K562 (cell line): ENCODE results near the gene H3-3A. TPM values are rescaled to one million over a fixed set of nuclear protein-coding genes. Genes with fewer than 3 reads are reported as not detected.

Experiments
- ARID2 ChIP-seq: fragments of 450-650 bp; IDR thresholded peaks from 2 replicates; pipeline ENCODE4 v1.6.1; 2017; ENCODE audit warnings: antibody characterized with exemption, mild to moderate bottlenecking
- ATF7 ChIP-seq: fragments of 450-650 bp; IDR thresholded peaks from 2 replicates; pipeline ENCODE4 v1.7.1; 2014; ENCODE audit warnings: mild to moderate bottlenecking, moderate library complexity
- CXXC5 ChIP-seq: fragments of 250-450 bp; sonication (Bioruptor Pico); IDR thresholded peaks from 2 replicates; pipeline ENCODE4 v1.8.0; 2022; ENCODE audit warnings: inconsistent platforms, mild to moderate bottlenecking, moderate library complexity
- GTF2A2 ChIP-seq: IDR thresholded peaks from 2 replicates; pipeline ENCODE4 v1.6.1; 2016; ENCODE audit warnings: mild to moderate bottlenecking, missing genetic modification characterization, missing compliant biosample characterization
- NELFE ChIP-seq: IDR thresholded peaks from 2 replicates; pipeline ENCODE4 v1.6.1; 2011; ENCODE audit warnings: mild to moderate bottlenecking; ENCODE audit not compliant: insufficient read depth, insufficient read length
- RHOXF2B ChIP-seq: fragments of 250-450 bp; sonication (Bioruptor Pico); conservative IDR thresholded peaks from 2 replicates; pipeline ENCODE4 v1.5.1; 2021
- TAF9B ChIP-seq: fragments of 450-650 bp; IDR thresholded peaks from 2 replicates; pipeline ENCODE4 v1.6.1; 2018; ENCODE audit warnings: mild to moderate bottlenecking; ENCODE audit not compliant: partially characterized antibody
- UBTF ChIP-seq, 2 experiments: IDR thresholded peaks; 2 replicates each; pipeline ENCODE4 v1.6.1; 2012; ENCODE audit warnings: improper control_type of control experiment in 2 of 2, low read depth in 2 of 2, low read length in 2 of 2, borderline replicate concordance in 1 of 2
- ZFX ChIP-seq: sonication (generic); formaldehyde crosslinking; IDR thresholded peaks from 2 replicates; pipeline ENCODE4 v1.8.0; 2022; ENCODE audit warnings: mild to moderate bottlenecking, missing genetic modification reagents, moderate library complexity
- ZHX1 ChIP-seq: fragments of 150-350 bp; conservative IDR thresholded peaks from 2 replicates; pipeline ENCODE4 v1.6.1; 2014; ENCODE audit warnings: low read length
- ZNF407 ChIP-seq: fragments of 450-650 bp; IDR thresholded peaks from 2 replicates; pipeline ENCODE4 v1.6.1; 2016; ENCODE audit warnings: low read depth
- ZNF655 ChIP-seq: fragments of 250-450 bp; sonication (Bioruptor Pico); IDR thresholded peaks from 2 replicates; pipeline ENCODE4 v1.5.0; 2021
- ZNF75A ChIP-seq: fragments of 450-650 bp; formaldehyde crosslinking; IDR thresholded peaks from 2 replicates; pipeline ENCODE4 v1.4.0; 2020; ENCODE audit warnings: mild to moderate bottlenecking
- polyA plus RNA-seq, 8 experiments: library from polyadenylated mRNA; depleted of rRNA in 4 of 8; stranded (reverse) in 5 of 8; unstranded in 3 of 8; fragments of >200 nt; fragmentation: Nextera tagmentation in 2 of 8; fragmentation: Illumina TruSeq in 1 of 8; extraction: Ambion mirVana in 2 of 8; extraction: Trizol in 1 of 8; gene quantifications; 2 replicates each; pipeline versions ENCODE4 v1.2.1 to v1.2.3, GENCODE V29; 2011 to 2014; ENCODE audit warnings: inconsistent platforms in 1 of 8, missing spikeins in 1 of 8
- total RNA-seq, 7 experiments: library from RNA; depleted of rRNA in 6 of 7; stranded (reverse); fragments of >200 nt in 6 of 7; fragmentation: Illumina TruSeq in 2 of 7; extraction: Trizol in 2 of 7; gene quantifications; 2 replicates each; pipeline versions ENCODE4 v1.2.1 to v1.2.3, GENCODE V29; 2011 to 2021; ENCODE audit warnings: low replicate concordance in 1 of 7

H3-3A gene
- total and polyA plus RNA-seq, 9 of the 15 experiments (the other 6 are each of a cell fraction or from before 2014, with no cell fraction given), result 426 to 1,083 (median 591) TPM

GRCh38 chr1:226083302-226084101, 21.0 kb downstream of the H3-3A start (continued):
- TF ChIP-seq ZHX1 (no peak), UBTF (IDR thresholded peaks at IDR 0.05; ENCODE audit: borderline replicate concordance in 1 of 2, low read depth in 2 of 2, low read length in 2 of 2) (peak in 1 of 2 experiments; percentile 11; a peak in 1 of 4 replicates), RHOXF2B (CRISPR knock-in tag) (no peak), ZNF75A (no peak), ARID2 (no peak), NELFE (no peak), ZNF407 (no peak), GTF2A2 (tag) (no peak), CXXC5 (CRISPR knock-in tag) (peak; percentile 75), ZNF655 (CRISPR knock-in tag) (no peak), TAF9B (no peak), ZFX (CRISPR knock-in tag) (peak; percentile 88), ATF7 (peak; percentile 52)
